ENCODE results near the gene POLDIP3.

POLDIP3 gene

DNA sequence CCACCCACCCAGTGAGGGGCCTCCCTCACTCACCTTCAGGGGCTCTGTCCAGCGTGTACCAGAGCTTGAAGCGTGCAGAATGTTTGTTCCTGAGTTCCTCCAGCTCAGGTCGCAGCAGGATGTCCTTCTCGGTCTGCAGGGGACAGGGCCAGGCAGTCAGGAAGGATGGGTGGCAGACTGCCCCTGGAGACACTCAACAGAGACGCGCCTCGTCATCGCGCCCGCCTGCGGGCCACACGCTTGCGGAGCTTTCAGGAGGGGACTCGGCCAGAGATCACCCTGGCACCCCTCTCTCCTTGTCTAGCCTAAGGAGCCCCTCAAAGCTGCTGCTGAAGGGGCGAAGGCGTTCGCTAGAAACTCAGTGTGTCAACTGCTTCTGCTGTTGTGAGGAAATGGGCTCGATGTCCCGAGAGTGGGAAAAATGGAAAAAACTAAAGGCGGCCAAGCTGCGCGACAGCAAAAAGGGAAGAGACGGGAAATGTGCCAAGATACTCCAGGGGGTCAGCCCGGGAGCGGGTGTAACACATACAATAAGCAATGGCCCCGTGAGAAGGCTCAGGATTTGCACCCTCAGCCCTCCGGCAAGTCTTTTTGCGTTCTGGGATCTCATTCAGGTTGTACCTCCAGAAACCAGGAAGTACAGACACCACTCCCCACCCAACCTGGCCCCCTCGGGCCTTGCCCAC is 9.2 kb upstream of the POLDIP3 start:
- no peak for DNase-seq (ENCODE audit: low read depth, low spot score)
- CTCF ChIA-PET, result interaction anchor here (2.1 to 5.3 kb wide), 4 partner anchors 8 to 196 kb away, joined by 5 to 60 read pairs (median 40); partner anchors contain the start of gene ATP5MGL
- TF ChIP-seq, protein P1, sequence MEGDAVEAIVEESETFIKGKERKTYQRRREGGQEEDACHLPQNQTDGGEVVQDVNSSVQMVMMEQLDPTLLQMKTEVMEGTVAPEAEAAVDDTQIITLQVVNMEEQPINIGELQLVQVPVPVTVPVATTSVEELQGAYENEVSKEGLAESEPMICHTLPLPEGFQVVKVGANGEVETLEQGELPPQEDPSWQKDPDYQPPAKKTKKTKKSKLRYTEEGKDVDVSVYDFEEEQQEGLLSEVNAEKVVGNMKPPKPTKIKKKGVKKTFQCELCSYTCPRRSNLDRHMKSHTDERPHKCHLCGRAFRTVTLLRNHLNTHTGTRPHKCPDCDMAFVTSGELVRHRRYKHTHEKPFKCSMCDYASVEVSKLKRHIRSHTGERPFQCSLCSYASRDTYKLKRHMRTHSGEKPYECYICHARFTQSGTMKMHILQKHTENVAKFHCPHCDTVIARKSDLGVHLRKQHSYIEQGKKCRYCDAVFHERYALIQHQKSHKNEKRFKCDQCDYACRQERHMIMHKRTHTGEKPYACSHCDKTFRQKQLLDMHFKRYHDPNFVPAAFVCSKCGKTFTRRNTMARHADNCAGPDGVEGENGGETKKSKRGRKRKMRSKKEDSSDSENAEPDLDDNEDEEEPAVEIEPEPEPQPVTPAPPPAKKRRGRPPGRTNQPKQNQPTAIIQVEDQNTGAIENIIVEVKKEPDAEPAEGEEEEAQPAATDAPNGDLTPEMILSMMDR (IDR thresholded peaks at IDR 0.05; ENCODE audit: insufficient read depth, low read length, missing control alignments), result no peak
- POLR2A ChIA-PET, result interaction anchor here (4.4 kb wide), 1 partner anchor 9 kb away, joined by 13 read pairs; the partner anchor contains the start of gene POLDIP3
- H3K4me3 ChIP-seq (ENCODE audit: low read depth, low read length), result no peak overlapping the region

DNA sequence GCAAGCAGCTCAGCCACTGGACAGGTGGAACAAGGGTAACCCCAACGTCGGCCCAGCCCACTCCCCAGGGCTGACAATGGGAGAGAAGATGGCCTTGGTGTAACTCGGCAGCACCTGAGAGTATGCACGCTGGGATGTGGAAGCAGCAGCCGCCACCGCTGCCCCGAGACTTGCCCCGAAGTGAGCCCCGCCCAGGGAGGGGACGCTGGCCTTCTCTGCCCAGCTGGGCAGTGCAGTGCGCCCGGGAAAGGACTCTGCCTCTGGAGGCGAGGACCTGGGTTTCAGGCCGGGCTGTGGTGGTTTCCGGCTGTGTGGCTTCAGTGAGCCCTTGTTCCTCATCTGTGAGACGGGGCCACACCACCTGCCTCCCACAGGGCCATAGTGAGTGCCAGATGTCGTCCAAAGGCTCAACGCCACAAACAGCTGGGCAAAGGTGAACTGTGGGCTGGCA is 8.6 kb upstream of the POLDIP3 start:
- ChIA-PET CTCF (interaction anchor here (1.6 to 5.3 kb wide), 7 partner anchors 9 to 468 kb away, joined by 3 to 60 read pairs (median 15); partner anchors contain the start of gene ATP5MGL), POLR2A (interaction anchor here (4.4 kb wide), 1 partner anchor 8 kb away, joined by 13 read pairs; the partner anchor contains the start of gene POLDIP3)
- DNase-seq (ENCODE audit: low read depth, low spot score), result no peak
- H3K4me3 ChIP-seq (ENCODE audit: low read depth, low read length), result no peak overlapping the region
- TF ChIP-seq, protein P1 (IDR thresholded peaks at IDR 0.05; ENCODE audit: insufficient read depth, low read length, missing control alignments), result no peak

DNA sequence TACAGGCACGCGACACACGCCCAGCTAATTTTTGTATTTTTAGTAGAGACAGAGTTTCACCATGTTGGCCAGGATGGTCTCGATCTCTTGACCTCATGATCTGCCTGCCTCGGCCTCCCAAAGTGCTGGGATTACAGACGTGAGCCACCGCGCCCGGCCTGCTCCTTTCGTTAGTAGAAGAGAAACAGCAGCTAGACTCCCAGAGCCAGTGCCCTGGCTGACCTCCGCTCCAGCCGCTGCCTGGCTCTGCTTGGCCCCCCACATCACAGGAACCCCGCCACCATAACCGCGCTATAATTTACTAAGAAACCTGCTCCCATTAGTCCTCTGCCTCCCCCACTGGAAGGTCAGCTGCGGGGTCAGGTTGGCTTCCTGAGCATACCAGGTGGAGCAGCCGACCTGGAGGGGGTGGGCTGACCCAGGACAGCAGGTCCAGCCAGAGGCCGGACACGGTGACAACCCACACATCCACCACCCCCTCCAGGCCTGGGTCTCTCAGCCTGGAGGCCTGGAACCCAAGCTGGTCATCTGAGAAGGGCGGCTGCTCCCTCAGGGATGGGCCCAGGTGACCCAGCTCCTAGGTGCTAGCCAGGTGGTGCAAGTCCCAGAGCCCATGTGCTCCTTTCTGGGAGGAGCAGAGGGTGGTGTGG is 7.5 kb upstream of the POLDIP3 start:
- TF ChIP-seq, protein P1 (IDR thresholded peaks at IDR 0.05; ENCODE audit: insufficient read depth, low read length, missing control alignments), result no peak
- no peak for DNase-seq (ENCODE audit: low read depth, low spot score)
- POLR2A ChIA-PET, result interaction anchor here (0.6 to 1.4 kb wide), 5 partner anchors 18 to 180 kb away, joined by 3 to 5 read pairs (median 3); no protein-coding TSS in a partner anchor
- H3K4me3 ChIP-seq (ENCODE audit: low read depth, low read length), result no peak overlapping the region
- CTCF ChIA-PET, result interaction anchor here (0.6 to 5.3 kb wide), 23 partner anchors 7 to 469 kb away, joined by 3 to 60 read pairs (median 6); partner anchors contain the start of genes ATP5MGL and CYB5R3

DNA sequence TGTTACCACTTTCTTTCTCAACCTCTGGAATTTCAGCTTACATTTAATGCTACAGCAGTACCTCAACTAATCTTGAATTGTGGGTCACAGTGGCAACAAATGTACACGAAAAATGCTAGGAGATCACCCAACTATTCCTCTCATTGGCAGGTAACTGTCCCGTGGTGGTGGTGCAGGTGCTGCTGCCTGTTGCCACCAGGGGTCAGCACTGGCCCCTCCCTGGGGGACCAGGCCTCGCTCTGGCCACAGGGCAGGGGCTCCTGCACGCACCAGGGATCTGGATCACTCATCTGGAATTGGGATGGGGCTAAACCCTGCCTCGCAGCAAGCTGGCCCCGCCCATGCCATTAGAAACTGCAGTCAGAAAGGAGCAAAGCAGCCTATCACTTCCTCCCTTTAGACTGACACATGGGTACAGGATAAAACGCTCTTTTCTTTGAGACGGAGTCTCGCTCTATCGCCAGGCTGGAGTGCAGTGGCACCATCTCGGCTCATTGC is 6.9 kb upstream of the POLDIP3 start:
- TF ChIP-seq, protein P1 (IDR thresholded peaks at IDR 0.05; ENCODE audit: insufficient read depth, low read length, missing control alignments), result peak; percentile 97
- ChIA-PET CTCF (interaction anchor here (0.6 to 5.3 kb wide), 34 partner anchors 8 to 470 kb away, joined by 3 to 60 read pairs (median 4); partner anchors contain the start of genes ATP5MGL and CYB5R3), POLR2A (interaction anchor here (0.7 to 1.4 kb wide), 4 partner anchors 14 to 28 kb away, joined by 3 to 5 read pairs (median 3); partner anchors contain the start of gene CYB5R3)
- H3K4me3 ChIP-seq (ENCODE audit: low read depth, low read length), result no peak overlapping the region
- no peak for DNase-seq (ENCODE audit: low read depth, low spot score)

DNA sequence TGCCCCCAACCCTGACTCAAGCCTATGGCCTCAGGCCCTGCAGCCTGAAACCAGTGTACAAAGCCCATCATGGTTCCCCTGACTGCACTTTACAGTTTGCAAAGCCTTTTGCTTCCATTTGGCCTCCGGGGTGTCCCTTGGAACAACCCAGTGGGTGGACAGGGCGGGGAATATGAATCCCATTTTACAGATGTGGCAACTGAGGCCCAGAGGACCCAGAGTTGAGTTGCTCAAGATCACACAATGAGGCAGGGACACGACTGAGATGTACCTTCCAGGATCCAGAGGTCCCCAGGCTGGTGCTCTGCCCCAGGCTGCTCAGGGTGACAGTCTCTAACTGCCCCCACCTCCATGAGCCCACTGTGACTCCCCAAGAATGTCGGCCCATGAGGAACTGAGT is 5.4 kb upstream of the POLDIP3 start:
- CTCF ChIA-PET, result interaction anchor here (0.8 to 5.3 kb wide), 6 partner anchors 9 to 200 kb away, joined by 3 to 60 read pairs (median 10); partner anchors contain the start of gene CYB5R3
- no peak for DNase-seq (ENCODE audit: low read depth, low spot score)
- POLR2A ChIA-PET, result no interaction called here
- TF ChIP-seq, protein P1 (IDR thresholded peaks at IDR 0.05; ENCODE audit: insufficient read depth, low read length, missing control alignments), result no peak
- H3K4me3 ChIP-seq (ENCODE audit: low read depth, low read length), result no peak overlapping the region
